Breast epithelium (tissue), 3 donors: Measurements from ENCODE around the gene RIPOR3.
"Not testable (repeated sequence)": the region's sequence is repeated elsewhere in the genome, so short reads cannot be mapped to it uniquely, and the experiment has no call there.

Experiments
- POLR2A ChIP-seq: fragments of 450-650 bp; IDR thresholded peaks from one replicate; pipeline ENCODE4 v1.6.1; 2016; ENCODE audit warnings: antibody characterized with exemption, mild to moderate bottlenecking, moderate library complexity
- POLR2AphosphoS5 ChIP-seq, 3 donors: sonication (generic); formaldehyde crosslinking; IDR thresholded peaks; one replicate each; pipeline ENCODE4 v1.6.1; 2017; ENCODE audit warnings: antibody characterized with exemption in 3 of 3

- TF ChIP-seq POLR2A; POLR2AphosphoS5 (IDR thresholded peaks at IDR 0.05): not testable (repeated sequence)
Observed at GRCh38 chr20:50698255-50698654, 6.9 kb upstream of the RIPOR3 start.
